ENCODE measurements around the gene FAM161A.
"Not testable (repeated sequence)": the region's sequence is repeated elsewhere in the genome, so short reads cannot be mapped to it uniquely, and the experiment has no call there.

The FAM161A gene

GRCh38 chr2:61841286-61841685, 12.6 kb downstream of the FAM161A start:
- no peak for DNase-seq (ENCODE audit: low read depth)

GRCh38 chr2:61834893-61835292, 19.0 kb downstream of the FAM161A start:
- DNase-seq (ENCODE audit: low read depth) = no peak

GRCh38 chr2:61833971-61834370, 19.9 kb downstream of the FAM161A start:
- no peak for DNase-seq (ENCODE audit: low read depth)

- no peak for DNase-seq (ENCODE audit: low read depth)
Measured at GRCh38 chr2:61832183-61832841, 21.5 kb downstream of the FAM161A start.

- no peak for DNase-seq (ENCODE audit: low read depth)
Measured at GRCh38 chr2:61822255-61822654, 31.6 kb downstream of the FAM161A start.

GRCh38 chr2:61816480-61817355, 37.1 kb downstream of the FAM161A start:
- no peak for DNase-seq (ENCODE audit: low read depth)

- DNase-seq (ENCODE audit: low read depth) = no peak
Measured at GRCh38 chr2:61814539-61815160, 39.2 kb downstream of the FAM161A start.

- not testable (repeated sequence) for DNase-seq (ENCODE audit: low read depth)
Measured at GRCh38 chr2:61813314-61813713, 40.5 kb downstream of the FAM161A start.

- no peak for DNase-seq (ENCODE audit: low read depth)
Measured at GRCh38 chr2:61811821-61812220, 42.0 kb downstream of the FAM161A start.

GRCh38 chr2:61810203-61810602, 43.7 kb downstream of the FAM161A start:
- DNase-seq (ENCODE audit: low read depth) = not testable (repeated sequence)

- DNase-seq (ENCODE audit: low read depth) = not testable (repeated sequence)
Measured at GRCh38 chr2:61808693-61809092, 45.2 kb downstream of the FAM161A start.

GRCh38 chr2:61807036-61807757, 46.7 kb downstream of the FAM161A start:
- DNase-seq (ENCODE audit: low read depth) = no peak

GRCh38 chr2:61802548-61802947, 51.3 kb downstream of the FAM161A start:
- DNase-seq (ENCODE audit: low read depth) = no peak

- DNase-seq (ENCODE audit: low read depth) = no peak
Measured at GRCh38 chr2:61799099-61799498, 54.8 kb downstream of the FAM161A start.

- DNase-seq (ENCODE audit: low read depth) = not testable (repeated sequence)
Measured at GRCh38 chr2:61797446-61797845, 56.4 kb downstream of the FAM161A start.

- no peak for DNase-seq (ENCODE audit: low read depth)
Measured at GRCh38 chr2:61795408-61795807, 58.5 kb downstream of the FAM161A start.

GRCh38 chr2:61793389-61793836, 60.4 kb downstream of the FAM161A start:
- DNase-seq (ENCODE audit: low read depth) = peak; percentile 32

- DNase-seq (ENCODE audit: low read depth) = no peak
Measured at GRCh38 chr2:61792355-61792890, 61.4 kb downstream of the FAM161A start.

- DNase-seq (ENCODE audit: low read depth) = no peak
Measured at GRCh38 chr2:61789807-61790602, 63.9 kb downstream of the FAM161A start.

- no peak for DNase-seq (ENCODE audit: low read depth)
Measured at GRCh38 chr2:61787941-61788563, 65.8 kb downstream of the FAM161A start.

GRCh38 chr2:61786876-61787275, 67.0 kb downstream of the FAM161A start:
- no peak for DNase-seq (ENCODE audit: low read depth)
